Measurements from ENCODE around the gene GALNT11. TPM values are rescaled to one million over a fixed set of nuclear protein-coding genes. Genes with fewer than 3 reads are reported as not detected.
"Not testable (repeated sequence)": the region's sequence is repeated elsewhere in the genome, so short reads cannot be mapped to it uniquely, and the experiment has no call there.

GALNT11 gene
- total RNA-seq, 2 experiments from 2014 or later: 22.4 to 22.8 TPM

DNA sequence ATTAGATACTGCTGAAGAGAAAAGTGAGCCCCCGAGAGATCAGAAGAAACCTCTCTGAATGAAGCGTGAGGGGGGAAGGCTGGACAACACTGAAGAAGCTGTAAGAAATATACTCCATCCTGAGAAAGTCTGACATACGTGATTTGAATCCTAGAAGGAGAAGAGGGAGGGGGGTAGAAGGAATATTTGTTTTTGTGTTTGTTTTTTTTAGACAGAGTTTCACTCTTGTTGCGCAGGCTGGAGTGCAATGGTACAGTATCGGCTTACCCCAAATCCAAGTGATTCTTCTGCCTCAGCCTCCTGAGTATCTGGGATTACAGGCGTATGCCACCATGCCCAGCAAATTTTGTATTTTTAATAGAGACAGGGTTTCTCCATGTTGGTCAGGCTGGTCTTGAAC, 52.6 kb downstream of the GALNT11 start:
- TF ChIP-seq, protein P1, sequence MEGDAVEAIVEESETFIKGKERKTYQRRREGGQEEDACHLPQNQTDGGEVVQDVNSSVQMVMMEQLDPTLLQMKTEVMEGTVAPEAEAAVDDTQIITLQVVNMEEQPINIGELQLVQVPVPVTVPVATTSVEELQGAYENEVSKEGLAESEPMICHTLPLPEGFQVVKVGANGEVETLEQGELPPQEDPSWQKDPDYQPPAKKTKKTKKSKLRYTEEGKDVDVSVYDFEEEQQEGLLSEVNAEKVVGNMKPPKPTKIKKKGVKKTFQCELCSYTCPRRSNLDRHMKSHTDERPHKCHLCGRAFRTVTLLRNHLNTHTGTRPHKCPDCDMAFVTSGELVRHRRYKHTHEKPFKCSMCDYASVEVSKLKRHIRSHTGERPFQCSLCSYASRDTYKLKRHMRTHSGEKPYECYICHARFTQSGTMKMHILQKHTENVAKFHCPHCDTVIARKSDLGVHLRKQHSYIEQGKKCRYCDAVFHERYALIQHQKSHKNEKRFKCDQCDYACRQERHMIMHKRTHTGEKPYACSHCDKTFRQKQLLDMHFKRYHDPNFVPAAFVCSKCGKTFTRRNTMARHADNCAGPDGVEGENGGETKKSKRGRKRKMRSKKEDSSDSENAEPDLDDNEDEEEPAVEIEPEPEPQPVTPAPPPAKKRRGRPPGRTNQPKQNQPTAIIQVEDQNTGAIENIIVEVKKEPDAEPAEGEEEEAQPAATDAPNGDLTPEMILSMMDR (IDR thresholded peaks at IDR 0.05): no peak
- ChIA-PET POLR2A (no interaction called here), CTCF (no interaction called here)
- H3K4me1 Mint-ChIP-seq (ENCODE audit: low read depth): peaks cover 49% of the 10 kb centered on the region
- intact Hi-C loops (cut with micrococcal nuclease): no loop called here
- peaks cover 8% of the 10 kb centered on the region for H3K36me3 Mint-ChIP-seq (ENCODE audit: low read depth)
- no peak overlapping the region for H3K4me3 Mint-ChIP-seq
- DNase-seq (no peak), ATAC-seq (no peak)
- no peaks in the 10 kb centered on the region for H3K9me3 Mint-ChIP-seq
- no peaks in the 10 kb centered on the region for H3K27me3 Mint-ChIP-seq
- H3K27ac Mint-ChIP-seq: peak overlapping the region; percentile 8

DNA sequence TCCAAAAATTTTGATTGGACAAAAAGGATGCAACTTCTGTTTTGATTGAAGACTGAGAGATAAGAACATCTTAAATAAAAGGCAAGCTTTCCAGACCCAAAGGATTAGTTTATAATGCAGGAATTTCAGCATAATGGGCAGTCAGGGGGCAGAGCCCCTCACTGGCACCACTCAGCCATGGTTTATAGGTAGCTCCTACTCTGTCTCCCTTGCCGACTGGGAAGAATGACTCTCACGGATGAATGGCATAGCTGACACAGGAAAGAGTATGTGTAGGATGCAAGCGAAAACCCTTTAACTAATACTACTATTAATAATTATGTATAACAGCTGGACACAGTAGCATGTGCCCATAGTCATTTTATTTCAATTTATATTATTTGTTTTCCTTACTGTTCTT, 53.3 kb downstream of the GALNT11 start:
- H3K9me3 Mint-ChIP-seq: no peaks in the 10 kb centered on the region
- H3K27me3 Mint-ChIP-seq: no peaks in the 10 kb centered on the region
- no peak overlapping the region for H3K4me3 Mint-ChIP-seq
- DNase-seq (no peak), ATAC-seq (no peak)
- peak overlapping the region; percentile 37 for H3K27ac Mint-ChIP-seq
- POLR2A ChIA-PET: interaction anchor here (0.8 kb wide), 1 partner anchor 9 kb away, joined by 3 read pairs; no protein-coding TSS in a partner anchor
- peaks cover 9% of the 10 kb centered on the region for H3K36me3 Mint-ChIP-seq (ENCODE audit: low read depth)
- CTCF ChIA-PET: no interaction called here
- intact Hi-C loops (cut with micrococcal nuclease): no loop called here
- TF ChIP-seq, protein P1 (IDR thresholded peaks at IDR 0.05): no peak
- peaks cover 42% of the 10 kb centered on the region for H3K4me1 Mint-ChIP-seq (ENCODE audit: low read depth)

DNA sequence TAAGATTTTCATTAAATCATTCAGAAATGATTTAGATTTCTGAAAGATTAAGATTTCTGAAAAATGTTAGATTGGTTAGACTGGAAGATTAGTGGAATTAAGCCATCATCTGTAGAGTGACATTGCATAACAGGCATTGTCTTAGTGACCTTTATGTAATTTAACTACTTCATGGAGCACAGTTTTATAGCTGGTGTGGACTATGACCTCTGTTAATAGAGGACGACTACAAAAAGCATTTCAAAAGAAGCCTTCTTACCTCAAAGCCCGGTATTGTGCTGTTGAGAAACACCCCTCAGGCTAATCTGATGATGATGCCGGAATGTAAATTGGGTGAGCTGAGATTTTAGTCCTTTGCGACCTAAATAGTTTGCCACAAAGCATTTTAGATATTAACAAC, 55.6 kb downstream of the GALNT11 start:
- POLR2A ChIA-PET: no interaction called here
- ATAC-seq (no peak), DNase-seq (no peak)
- Mint-ChIP-seq H3K36me3 (ENCODE audit: low read depth) (peaks cover 15% of the 10 kb centered on the region), H3K9me3 (no peaks in the 10 kb centered on the region), H3K27ac (no peak overlapping the region), H3K4me1 (ENCODE audit: low read depth) (peaks cover 34% of the 10 kb centered on the region), H3K27me3 (no peaks in the 10 kb centered on the region), H3K4me3 (no peak overlapping the region)
- intact Hi-C loops (cut with micrococcal nuclease): no loop called here
- CTCF ChIA-PET: no interaction called here
- TF ChIP-seq, protein P1 (IDR thresholded peaks at IDR 0.05): no peak

DNA sequence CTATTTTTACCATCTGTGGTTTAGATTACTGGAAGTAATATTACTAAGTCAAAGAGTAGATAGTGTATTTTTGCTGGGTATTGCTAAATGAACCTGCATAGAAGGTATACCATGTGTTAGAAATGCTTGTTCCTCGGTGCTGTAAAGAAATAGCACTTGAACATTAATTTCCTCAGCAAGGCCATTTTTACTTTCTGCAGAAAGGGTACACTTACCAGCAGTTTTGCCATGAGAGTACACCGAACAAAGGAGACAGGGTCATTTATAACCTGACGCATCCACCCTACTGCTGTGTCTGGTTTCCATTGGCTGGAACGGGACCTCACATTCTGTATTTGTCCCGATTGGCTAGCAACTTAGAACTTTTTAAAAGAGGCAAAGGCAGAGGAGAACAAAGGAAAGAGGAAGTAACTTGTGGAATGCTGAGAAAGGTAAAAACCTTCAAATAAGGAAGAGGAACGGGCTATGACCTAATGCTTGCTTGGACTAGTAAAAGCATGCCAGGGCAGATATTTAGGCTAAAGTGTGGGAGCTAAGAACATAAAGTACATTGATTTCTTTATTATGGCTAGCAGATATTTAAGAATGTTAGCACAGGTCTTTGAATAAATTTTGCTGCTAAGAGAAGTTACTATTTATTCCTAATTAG, 56.7 kb downstream of the GALNT11 start:
- H3K27me3 Mint-ChIP-seq; H3K4me3 Mint-ChIP-seq; POLR2A ChIA-PET; H3K9me3 Mint-ChIP-seq; DNase-seq; intact Hi-C loops (cut with micrococcal nuclease); ATAC-seq; H3K27ac Mint-ChIP-seq: not testable (repeated sequence)
- peaks cover 28% of the 10 kb centered on the region for H3K4me1 Mint-ChIP-seq (ENCODE audit: low read depth)
- peaks cover 19% of the 10 kb centered on the region for H3K36me3 Mint-ChIP-seq (ENCODE audit: low read depth)
- CTCF ChIA-PET: interaction anchor here (0.6 to 1.6 kb wide), 2 partner anchors 24 to 85 kb away, joined by 3 to 4 read pairs; no protein-coding TSS in a partner anchor

DNA sequence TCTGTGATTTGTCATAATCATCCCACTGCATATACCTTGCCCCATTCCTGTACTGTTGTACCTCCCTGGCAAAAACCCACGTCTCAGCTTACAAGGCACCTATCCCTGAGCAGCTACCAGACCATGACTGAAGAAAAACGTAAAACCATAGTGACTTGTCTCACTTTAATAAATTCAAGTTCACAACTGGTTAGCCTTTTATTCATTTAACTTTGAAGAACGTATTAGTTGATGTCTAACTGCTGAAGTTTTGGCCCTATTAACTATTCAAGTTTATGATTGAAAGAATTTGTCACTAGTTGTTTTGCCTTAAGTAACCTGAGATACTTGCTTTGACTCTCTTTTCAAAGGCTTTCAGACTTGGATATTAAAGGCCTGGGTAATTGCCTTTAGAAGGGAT, 59.7 kb downstream of the GALNT11 start:
- intact Hi-C loops (cut with micrococcal nuclease): no loop called here
- H3K36me3 Mint-ChIP-seq (ENCODE audit: low read depth): peaks cover 33% of the 10 kb centered on the region
- H3K27me3 Mint-ChIP-seq: no peaks in the 10 kb centered on the region
- no peak overlapping the region for H3K4me3 Mint-ChIP-seq
- ATAC-seq: no peak
- peaks cover 3% of the 10 kb centered on the region for H3K4me1 Mint-ChIP-seq (ENCODE audit: low read depth)
- no peak for DNase-seq
- TF ChIP-seq, protein P1 (IDR thresholded peaks at IDR 0.05): no peak
- CTCF ChIA-PET: interaction anchor here (1.2 kb wide), 1 partner anchor 8 kb away, joined by 5 read pairs; no protein-coding TSS in a partner anchor
- peaks cover 19% of the 10 kb centered on the region for H3K9me3 Mint-ChIP-seq
- H3K27ac Mint-ChIP-seq: no peak overlapping the region
- POLR2A ChIA-PET: no interaction called here
